Left ventricle myocardium superior (tissue), 1 donor: ENCODE measurements around the gene CTSL. TPM values are rescaled to one million over a fixed set of nuclear protein-coding genes. Genes with fewer than 3 reads are reported as not detected.
A peak's percentile ranks its signal among the peaks of the same experiment; 100 is the strongest.
"Not testable (repeated sequence)": the region's sequence is repeated elsewhere in the genome, so short reads cannot be mapped to it uniquely, and the experiment has no call there.

Experiments used
- ATAC-seq: fragments of 200-7000 bp; cut with Tn5 transposase; one replicate; pipeline ENCODE4 v1.9.1; 2020; ENCODE audit warnings: mild to moderate bottlenecking, moderate library complexity
- DNase-seq: peaks from one replicate; pipeline ENCODE4 v3.0.0-alpha.2; 2020
- intact Hi-C: fragments of 100-400 bp; cut with micrococcal nuclease; formaldehyde crosslinking; loops from one replicate; pipeline ENCODE4 v1.11.0; 2022
- total RNA-seq: library from RNA; stranded (reverse); fragmentation: NEBNext Ultra II Directional; extraction: Animal tissue kit (Norgen Biotek cat#: 25700); gene quantifications from one replicate; pipeline ENCODE4 v1.2.1, GENCODE V29; 2021
- donor health status: DM: no; HTN: yes; CAD: no; lungs with severe emphysema.

CTSL gene
- total RNA-seq, 1 donor from 2014 or later, result 135 TPM

GRCh38 chr9:87714819-87715218 lies 11.1 kb upstream of the CTSL start:
- DNase-seq, result no peak
- peak; percentile 72 for ATAC-seq
- intact Hi-C loops, result no loop called here

- ATAC-seq, result no peak
- intact Hi-C loops, result no loop called here
- DNase-seq, result no peak
These were observed 9.8 kb upstream of the CTSL start for GRCh38 chr9:87716141-87716540.

GRCh38 chr9:87717456-87717855 lies 8.5 kb upstream of the CTSL start:
- intact Hi-C loops, result no loop called here
- ATAC-seq, result no peak
- DNase-seq, result no peak

GRCh38 chr9:87718231-87718630 lies 7.7 kb upstream of the CTSL start:
- ATAC-seq (no peak), DNase-seq (no peak)
- intact Hi-C loops, result no loop called here

DNA sequence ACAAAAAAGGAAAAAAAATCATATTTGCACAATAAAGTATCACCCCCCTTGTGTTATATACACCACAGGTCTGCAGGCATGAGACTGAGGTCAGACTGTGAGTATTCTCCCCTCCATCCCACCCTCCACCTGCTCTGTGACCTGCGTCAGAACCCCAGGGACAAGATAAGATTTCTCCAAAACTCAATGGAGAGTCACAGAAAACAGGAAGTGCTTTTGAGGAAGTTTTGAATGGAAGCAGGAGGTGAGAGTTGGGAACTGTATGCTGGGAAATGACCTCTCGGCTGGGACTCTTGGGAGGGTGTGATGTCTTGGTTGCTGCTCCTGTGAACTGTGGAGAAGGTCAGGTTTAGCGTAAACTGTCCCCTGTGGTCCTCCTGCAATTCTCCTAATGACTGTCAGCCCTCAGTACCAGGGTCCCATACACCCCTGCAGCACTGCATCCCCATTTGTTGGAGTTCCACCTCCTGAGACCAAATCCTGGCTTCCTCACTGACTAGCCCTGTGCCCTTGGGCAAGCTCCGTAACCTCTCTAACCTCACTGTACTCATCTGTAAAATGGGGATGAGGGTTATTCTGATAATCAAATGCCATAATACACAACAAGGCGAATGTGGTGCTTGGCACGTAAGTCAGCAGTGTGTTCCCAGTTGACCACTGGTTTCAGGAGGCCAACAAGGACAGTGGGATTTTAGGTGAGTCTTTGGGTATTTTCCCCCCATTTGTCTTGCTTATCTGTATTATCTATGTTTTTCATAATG lies 6.9 kb upstream of the CTSL start:
- DNase-seq, result no peak
- no peak for ATAC-seq
- intact Hi-C loops, result no loop called here

DNA sequence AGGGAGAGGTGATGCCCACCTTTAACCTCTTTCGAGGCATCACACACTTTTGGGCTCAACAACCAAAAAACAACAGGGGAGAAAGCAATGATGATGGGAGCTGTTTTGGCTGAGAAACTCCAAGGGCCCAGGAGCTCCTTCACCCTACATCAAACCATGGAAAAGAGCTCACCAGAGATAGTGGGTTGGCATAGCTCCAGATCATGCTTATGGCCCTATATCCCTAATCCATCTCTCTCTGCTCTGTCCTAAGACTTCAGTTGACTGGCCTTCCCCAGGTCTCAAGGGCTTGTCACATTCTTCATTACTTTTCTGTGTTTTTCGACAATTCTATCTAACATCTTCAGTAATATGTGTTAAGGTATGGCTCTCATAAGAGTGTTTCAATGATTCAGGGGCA lies 5.7 kb upstream of the CTSL start:
- ATAC-seq (no peak), DNase-seq (no peak)
- intact Hi-C loops, result no loop called here

DNA sequence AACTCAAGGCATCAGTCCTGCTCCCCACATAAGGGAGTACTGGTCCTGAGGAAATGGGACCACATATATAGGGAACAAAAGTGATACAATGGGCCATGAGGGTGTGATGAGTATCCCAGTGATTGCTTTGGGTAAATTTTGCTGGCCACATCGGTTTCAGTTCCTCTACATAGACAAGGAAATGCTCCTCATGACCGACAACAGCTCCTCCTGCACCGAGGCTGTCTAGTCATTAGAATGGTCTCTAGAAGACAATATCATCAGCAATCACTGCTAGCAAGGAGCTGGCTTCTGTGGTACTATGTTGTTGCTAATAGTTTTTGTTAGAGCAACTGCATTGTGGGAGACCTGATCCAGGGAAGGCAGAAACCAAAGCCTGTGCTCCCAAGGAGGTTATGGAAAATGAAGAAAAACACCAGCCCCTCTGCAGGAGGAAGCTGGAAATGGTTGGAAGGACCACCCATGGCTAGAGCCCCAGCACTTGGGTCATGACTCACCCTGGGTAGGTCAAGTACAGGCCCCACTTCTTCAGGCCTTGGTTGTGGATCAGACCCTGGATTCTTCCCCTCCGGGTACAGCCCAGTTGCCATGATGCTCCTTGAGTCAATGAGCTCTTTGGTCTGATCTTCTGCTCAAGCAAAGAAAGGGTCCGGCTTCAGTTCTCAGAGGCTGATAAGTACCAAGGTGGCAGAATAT lies 3.4 kb upstream of the CTSL start:
- intact Hi-C loops, result no loop called here
- ATAC-seq (no peak), DNase-seq (no peak)

DNA sequence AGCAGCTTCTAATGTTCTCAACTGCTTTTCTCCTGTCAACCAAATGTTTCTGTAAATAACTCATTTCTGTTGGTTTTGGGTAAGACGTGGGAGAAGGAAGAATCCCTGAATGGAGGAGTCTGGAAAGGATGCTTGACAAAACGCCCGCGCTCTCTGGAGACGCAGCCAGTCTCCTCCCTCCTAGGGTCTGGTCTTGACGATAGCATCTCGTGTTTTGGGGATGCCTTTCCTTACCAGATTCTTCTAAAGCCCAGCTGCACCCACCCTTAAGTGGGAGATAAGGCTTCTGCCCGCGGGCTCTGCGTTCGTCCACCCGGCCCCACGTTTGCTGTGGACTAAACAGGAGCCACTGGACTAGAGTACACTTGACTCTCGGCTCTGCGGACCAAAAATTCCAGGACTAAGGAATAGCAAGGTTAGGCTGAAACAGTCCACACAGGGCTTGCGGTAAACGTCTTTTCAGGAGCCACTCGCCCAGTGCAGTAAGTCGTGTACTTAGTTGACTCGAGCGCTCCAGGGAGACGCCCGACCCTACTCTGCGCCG lies 491 bp upstream of the CTSL start:
- DNase-seq, result peak; percentile 56
- intact Hi-C loops, result no loop called here
- peak; percentile 18 for ATAC-seq

GRCh38 chr9:87729246-87729645 lies 3.3 kb downstream of the CTSL start:
- intact Hi-C loops, result no loop called here
- DNase-seq (no peak), ATAC-seq (no peak)

DNA sequence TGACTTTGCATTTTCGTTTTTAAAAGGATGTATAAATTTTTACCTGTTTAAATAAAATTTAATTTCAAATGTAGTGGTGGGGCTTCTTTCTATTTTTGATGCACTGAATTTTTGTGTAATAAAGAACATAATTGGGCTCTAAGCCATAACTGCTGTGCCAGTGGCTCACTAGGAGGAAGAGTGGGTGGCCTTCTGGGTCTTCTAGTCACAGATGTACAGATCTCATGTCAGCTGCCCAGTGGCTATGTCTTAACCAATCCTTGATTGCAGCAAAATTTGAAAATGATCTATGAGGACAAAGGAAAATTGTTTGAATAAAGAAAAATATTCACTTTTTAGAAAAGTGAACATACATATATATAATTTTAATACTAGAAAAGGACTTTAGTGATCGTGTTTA lies 5.4 kb downstream of the CTSL start:
- intact Hi-C loops, result no loop called here
- ATAC-seq (no peak), DNase-seq (no peak)

DNA sequence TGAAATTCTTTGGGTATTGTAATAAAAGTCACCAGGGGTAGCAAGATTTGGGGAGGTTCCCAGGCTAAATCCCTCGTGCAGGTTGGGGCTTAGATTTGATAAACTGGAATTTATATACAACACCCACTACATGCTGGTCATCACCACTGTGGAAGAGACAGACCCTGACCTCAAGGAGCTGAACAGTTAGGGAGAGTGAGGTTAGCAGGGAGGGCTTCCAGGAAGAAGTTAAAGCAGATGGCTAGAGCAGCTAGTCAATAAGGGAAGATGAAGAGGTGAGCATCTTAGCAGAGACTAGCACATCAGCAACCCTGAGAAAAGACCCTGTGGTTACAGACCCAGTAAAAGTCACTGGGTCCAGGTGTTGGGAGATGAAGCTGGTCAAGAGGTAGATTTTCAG lies 6.4 kb downstream of the CTSL start:
- intact Hi-C loops, result no loop called here
- DNase-seq, result no peak
- no peak for ATAC-seq

DNA sequence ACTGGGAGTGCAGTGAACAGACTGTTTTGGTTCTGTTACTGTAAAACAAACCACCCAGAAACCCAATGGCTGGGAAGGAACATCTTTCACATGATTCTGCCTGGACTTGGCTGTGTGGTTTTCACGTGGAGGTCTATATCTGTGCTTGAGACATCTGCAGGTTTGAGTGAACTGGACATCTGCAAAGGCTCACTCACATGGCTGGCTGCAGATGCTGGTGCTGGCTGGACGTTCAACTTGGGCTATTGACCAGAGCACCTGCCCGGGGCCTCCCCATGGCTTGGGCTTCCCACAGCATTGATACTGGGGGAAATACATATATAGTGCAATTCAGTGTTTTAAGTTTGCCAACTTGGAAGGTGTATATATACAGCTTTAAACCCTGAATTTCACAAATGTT lies 6.8 kb downstream of the CTSL start:
- DNase-seq (no peak), ATAC-seq (no peak)
- intact Hi-C loops, result no loop called here

DNA sequence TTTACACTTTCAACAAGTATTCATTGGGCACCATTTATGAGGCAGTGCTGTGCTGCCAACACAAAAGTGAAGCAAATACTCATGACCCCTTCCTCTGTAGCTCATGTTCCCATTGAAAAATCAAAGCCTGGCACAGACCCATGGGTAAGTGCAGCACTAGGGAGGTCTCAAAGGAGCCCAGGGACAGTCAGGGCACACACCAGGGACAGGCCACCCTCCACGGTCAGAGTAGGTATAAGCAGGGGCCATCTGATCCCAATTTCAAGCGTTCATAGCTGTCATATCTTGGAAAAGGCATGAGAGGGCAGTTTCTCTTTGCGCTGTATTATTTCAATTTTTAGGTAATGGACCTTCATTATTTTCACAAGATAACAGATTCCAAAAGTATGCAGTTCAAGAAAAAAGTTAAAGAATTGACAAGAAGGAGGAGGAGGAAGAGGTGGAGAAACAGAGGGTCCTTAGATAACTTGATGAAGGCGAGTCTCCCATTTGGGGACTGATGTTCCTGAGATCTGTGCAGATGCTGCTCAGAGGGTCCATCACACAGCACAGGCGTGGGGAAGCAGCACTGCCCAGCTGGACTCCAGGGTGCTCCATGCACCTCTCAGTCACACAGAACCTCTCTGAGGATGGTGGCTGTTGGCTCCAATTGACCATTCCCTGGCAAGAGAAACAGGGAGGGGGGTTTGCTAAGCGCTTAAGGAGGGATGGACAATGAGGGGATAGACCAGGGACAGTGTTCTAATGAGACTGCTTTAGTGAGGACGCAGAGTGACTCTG lies 7.5 kb downstream of the CTSL start:
- ATAC-seq (no peak), DNase-seq (no peak)
- intact Hi-C loops, result no loop called here

- ATAC-seq (no peak), DNase-seq (no peak)
- intact Hi-C loops, result no loop called here
These were observed 8.2 kb downstream of the CTSL start for GRCh38 chr9:87734106-87734505.

DNA sequence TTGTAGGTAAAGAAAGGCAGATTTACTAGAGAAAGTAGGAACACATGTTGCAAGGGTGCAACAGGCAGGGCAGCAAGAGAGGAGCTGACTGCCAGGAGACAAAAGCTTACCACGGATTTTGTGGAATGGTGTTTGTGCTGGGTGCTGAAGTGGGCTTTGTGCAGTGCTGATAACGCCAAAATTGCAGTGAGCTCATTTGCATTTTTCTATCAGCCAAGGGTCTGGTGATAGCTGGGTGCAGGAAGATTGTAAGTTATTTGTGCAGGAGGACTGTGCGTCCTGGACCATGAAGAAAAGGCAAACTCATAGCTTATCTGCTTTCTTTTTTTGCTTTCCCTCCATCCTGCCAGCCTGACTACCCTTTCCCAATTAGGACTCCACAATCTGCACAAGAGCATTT lies 13.6 kb downstream of the CTSL start:
- intact Hi-C loops, result no loop called here
- ATAC-seq (no peak), DNase-seq (no peak)

DNA sequence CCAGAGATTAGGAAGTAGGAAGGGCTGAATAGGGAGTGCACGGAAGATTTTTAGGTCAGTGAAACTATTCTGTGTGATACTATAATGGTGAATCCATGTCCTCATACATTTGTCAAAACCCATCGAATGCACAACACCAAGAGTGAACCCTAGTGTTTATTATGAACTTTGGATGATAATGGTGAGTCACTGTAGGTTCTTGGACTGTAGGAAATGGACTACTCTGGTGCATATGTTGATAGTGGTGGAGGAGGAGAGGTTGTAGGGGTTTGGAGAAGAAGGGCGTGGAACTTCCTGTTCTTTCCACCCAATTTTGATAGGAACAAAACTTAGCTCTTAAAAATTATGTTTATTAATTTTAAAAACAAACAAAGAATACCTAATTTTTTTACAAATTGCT lies 14.3 kb downstream of the CTSL start:
- ATAC-seq (no peak), DNase-seq (no peak)
- intact Hi-C loops, result no loop called here

- no peak for DNase-seq
- no peak for ATAC-seq
- intact Hi-C loops, result no loop called here
These were observed 15.4 kb downstream of the CTSL start for GRCh38 chr9:87741326-87741725.

- ATAC-seq, result no peak
These were observed 16.0 kb downstream of the CTSL start for GRCh38 chr9:87741891-87742290.

GRCh38 chr9:87742813-87743428 lies 17.0 kb downstream of the CTSL start:
- ATAC-seq (no peak), DNase-seq (no peak)
- intact Hi-C loops, result no loop called here

More at GRCh38 chr9:87741891-87742290, 16.0 kb downstream of the CTSL start:
- DNase-seq, result no peak
- intact Hi-C loops, result no loop called here

DNA sequence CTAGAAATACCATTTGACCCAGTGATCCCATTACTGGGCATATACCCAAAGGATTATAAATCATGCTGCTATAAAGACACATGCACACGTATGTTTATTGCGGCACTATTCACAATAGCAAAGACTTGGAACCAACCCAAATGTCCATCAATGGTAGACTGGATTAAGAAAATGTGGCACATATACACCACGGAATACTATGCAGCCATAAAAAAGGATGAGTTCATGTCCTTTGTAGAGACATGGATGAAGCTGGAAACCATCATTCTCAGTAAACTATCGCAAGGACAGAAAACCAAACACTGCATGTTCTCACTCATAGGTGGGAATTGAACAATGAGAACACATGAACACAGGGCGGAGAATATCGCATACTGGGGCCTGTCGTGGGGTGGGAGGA lies 18.3 kb downstream of the CTSL start:
- intact Hi-C loops, ATAC-seq, DNase-seq: not testable (repeated sequence)
